Keratinocyte (primary cell): Measurements from ENCODE around the gene FKBP11. TPM values are rescaled to one million over a fixed set of nuclear protein-coding genes. Genes with fewer than 3 reads are reported as not detected.
A peak's percentile ranks its signal among the peaks of the same experiment; 100 is the strongest.

Experiments
- DNase-seq: peaks from one replicate; pipeline ENCODE4 v3.0.0-alpha.2; 2011; ENCODE audit warnings: low read depth, missing footprints, low spot score
- FAIRE-seq: peaks from 2 replicates; lab custom pipeline; 2011; peaks lifted over from hg19 to GRCh38; lab: Jason Lieb, UNC
- H2AFZ ChIP-seq: 2 replicates; pipeline ENCODE4 v1.6.0; 2012; ENCODE audit warnings: low read length, control low read depth, inconsistent platforms; ENCODE audit not compliant: control insufficient read depth
- H3K27ac ChIP-seq: 2 replicates; pipeline ENCODE4 v1.5.1; 2011; ENCODE audit warnings: low read length; ENCODE audit not compliant: control insufficient read depth, insufficient read depth
- H3K27me3 ChIP-seq: 3 replicates; pipeline ENCODE4 v1.6.0; 2011; ENCODE audit warnings: low read length; ENCODE audit not compliant: control insufficient read depth, insufficient read depth; ENCODE audit errors: extremely low read depth
- H3K36me3 ChIP-seq, 2 experiments: 2 replicates in 1 of 2; 3 replicates in 1 of 2; pipeline ENCODE4 v1.5.1; 2011; ENCODE audit warnings: low read length in 2 of 2, mild to moderate bottlenecking in 1 of 2; ENCODE audit not compliant: control insufficient read depth in 2 of 2, insufficient read depth in 2 of 2; ENCODE audit errors: extremely low read depth in 1 of 2
- H3K4me1 ChIP-seq: 3 replicates; pipeline ENCODE4 v1.5.1; 2011; ENCODE audit warnings: low read length; ENCODE audit not compliant: control insufficient read depth, insufficient read depth; ENCODE audit errors: extremely low read depth
- H3K4me2 ChIP-seq: 3 replicates; pipeline ENCODE4 v1.6.0; 2011; ENCODE audit warnings: low read depth, low read length; ENCODE audit not compliant: control insufficient read depth, insufficient read depth; ENCODE audit errors: extremely low read depth
- H3K4me3 ChIP-seq, 3 experiments: fragments of 200-600 bp in 1 of 3; sonication (generic) in 1 of 3; 2 replicates in 2 of 3; 3 replicates in 1 of 3; pipeline ENCODE4 v1.5.1; 2011 to 2016; ENCODE audit warnings: low read length in 3 of 3, mild to moderate bottlenecking in 3 of 3, control low read depth in 2 of 3, inconsistent platforms in 1 of 3, low read depth in 1 of 3, mixed read lengths in 1 of 3, mixed run types in 1 of 3, moderate library complexity in 1 of 3; ENCODE audit not compliant: control insufficient read depth in 2 of 3, insufficient read depth in 2 of 3; ENCODE audit errors: extremely low read depth in 1 of 3
- H3K79me2 ChIP-seq: 2 replicates; pipeline ENCODE4 v1.6.0; 2012; ENCODE audit warnings: low read length; ENCODE audit not compliant: control insufficient read depth, insufficient read depth
- H3K9ac ChIP-seq: 3 replicates; pipeline ENCODE4 v1.6.0; 2011; ENCODE audit warnings: low read length; ENCODE audit not compliant: control insufficient read depth, insufficient read depth; ENCODE audit errors: extremely low read depth
- H3K9me1 ChIP-seq: 3 replicates; pipeline ENCODE4 v1.6.0; 2011; ENCODE audit warnings: low read length; ENCODE audit not compliant: control insufficient read depth, insufficient read depth; ENCODE audit errors: extremely low read depth
- H3K9me3 ChIP-seq: 2 replicates; pipeline ENCODE4 v1.5.1; 2012; ENCODE audit warnings: low read depth, low read length; ENCODE audit not compliant: control insufficient read depth
- H4K20me1 ChIP-seq: 3 replicates; pipeline ENCODE4 v1.6.0; 2011; ENCODE audit warnings: low read length; ENCODE audit not compliant: control insufficient read depth, insufficient read depth; ENCODE audit errors: extremely low read depth
- CTCF ChIP-seq, 3 experiments: IDR thresholded peaks in 1 of 3; conservative IDR thresholded peaks in 1 of 3; optimal IDR thresholded peaks in 1 of 3; 2 replicates in 2 of 3; 3 replicates in 1 of 3; pipeline versions ENCODE3 to v1.5.1; 2011; ENCODE audit warnings: low read length in 3 of 3, mild to moderate bottlenecking in 3 of 3, moderate library complexity in 2 of 3, control low read depth in 1 of 3, inconsistent platforms in 1 of 3; ENCODE audit not compliant: insufficient read depth in 2 of 3; ENCODE audit errors: extremely low read depth in 1 of 3
- EZH2 ChIP-seq: IDR thresholded peaks from one replicate; pipeline ENCODE4 v1.6.1; 2012; ENCODE audit warnings: inconsistent platforms, mild to moderate bottlenecking, low read length, moderate library complexity
- dilution Hi-C: fragments of 300-500 bp; cut with MboI; formaldehyde crosslinking; loops from one replicate; pipeline ENCODE4 v1.7.0; 2020; ENCODE audit warnings: low sequenced_read_pairs; ENCODE audit not compliant: extremely low pct_ligation_motif_present
- polyA minus RNA-seq, 3 experiments: library from RNA; depleted of rRNA, polyadenylated mRNA; stranded (reverse); fragments of >200 nt; gene quantifications; 1 replicate in 1 of 3; 2 replicates in 1 of 3; 3 replicates in 1 of 3; pipeline ENCODE4 v1.2.3, GENCODE V29; 2011
- polyA plus RNA-seq, 5 experiments: library from polyadenylated mRNA; depleted of rRNA in 3 of 5; stranded (reverse) in 3 of 5; stranded (forward) in 1 of 5; unstranded in 1 of 5; fragments of >200 nt; gene quantifications; 1 replicate in 1 of 5; 2 replicates in 3 of 5; 3 replicates in 1 of 5; pipeline versions ENCODE4 v1.2.1 to v1.2.3, GENCODE V29; 2011 to 2012; ENCODE audit warnings: missing spikeins in 2 of 5, low read depth in 1 of 5, low replicate concordance in 1 of 5

FKBP11 gene
- 9.5 to 18.4 TPM (median 18.1 TPM) in 3 replicates for polyA plus RNA-seq
- 2.2 TPM for polyA plus RNA-seq (2011; ENCODE audit: low read depth)
- 7.9 and 8.1 TPM in 2 replicates for polyA plus RNA-seq (2011; cell fraction: cytosol; rRNA removed)
- polyA plus RNA-seq (2011; cell fraction: nucleus; rRNA removed): 32.7 and 35.4 TPM in 2 replicates
- 6.2 and 26.8 TPM in 2 replicates for polyA plus RNA-seq (2012; ENCODE audit: low replicate concordance)
- 10.0 to 16.9 TPM (median 10.5 TPM) in 3 replicates for polyA minus RNA-seq
- 13.8 TPM for polyA minus RNA-seq (2011; cell fraction: cytosol; rRNA and poly(A)+ RNA removed)
- 10.6 and 11.1 TPM in 2 replicates for polyA minus RNA-seq (2011; cell fraction: nucleus; rRNA and poly(A)+ RNA removed)

- Histone ChIP-seq H3K4me1 (peaks cover 4% of the 10 kb centered on the region), H3K9me3 (no peaks in the 10 kb centered on the region), H3K9me1 (no peaks in the 10 kb centered on the region), H3K79me2 (no peaks in the 10 kb centered on the region), H3K27ac (peak within 1 kb of the TSS; percentile 70), H3K4me3 (peak within 1 kb of the TSS; percentile 30 to 87 (median 74)), H4K20me1 (no peaks in the 10 kb centered on the region), H2AFZ (peak within 1 kb of the TSS; percentile 66), H3K9ac (peak within 1 kb of the TSS; percentile 88), H3K4me2 (peak within 1 kb of the TSS; percentile 76), H3K27me3 (no peaks in the 10 kb centered on the region), H3K36me3 (peaks cover 19 to 34% of the 10 kb centered on the region in 2 experiments)
- dilution Hi-C loops: no loop called here
- FAIRE-seq (no peak), DNase-seq (no peak)
- no peak for TF ChIP-seq CTCF (optimal IDR thresholded peaks at IDR 0.05 in 1 of 3, IDR thresholded peaks at IDR 0.05 in 1 of 3, conservative IDR thresholded peaks at IDR 0.05 in 1 of 3; ENCODE audit: extremely low read depth in 1 of 3, insufficient read depth in 2 of 3, low read length in 3 of 3)
- TF ChIP-seq EZH2: no peak
These were observed at the start of gene FKBP11 for GRCh38 chr12:48925304-48926011. TSS of gene FKBP11 (minus strand) at chr12:48925492. CDS start at chr12:48925428, 64 bp downstream.

GRCh38 chr12:48973941-48974673, 48.8 kb upstream of the FKBP11 start:
- Histone ChIP-seq H2AFZ (no peak overlapping the region), H3K4me1 (peaks cover 26% of the 10 kb centered on the region), H3K27ac (no peak overlapping the region), H3K79me2 (no peaks in the 10 kb centered on the region), H4K20me1 (no peaks in the 10 kb centered on the region), H3K9me1 (no peaks in the 10 kb centered on the region), H3K4me2 (no peak overlapping the region), H3K9ac (no peak overlapping the region), H3K9me3 (no peaks in the 10 kb centered on the region), H3K4me3 (no peak overlapping the region), H3K27me3 (peaks cover 70% of the 10 kb centered on the region), H3K36me3 (no peaks in the 10 kb centered on the region)
- dilution Hi-C loops: no loop called here
- TF ChIP-seq EZH2 (no peak), CTCF (optimal IDR thresholded peaks at IDR 0.05 in 1 of 3, IDR thresholded peaks at IDR 0.05 in 1 of 3, conservative IDR thresholded peaks at IDR 0.05 in 1 of 3; ENCODE audit: extremely low read depth in 1 of 3, insufficient read depth in 2 of 3, low read length in 3 of 3) (peak; percentile 35 to 57 (median 47))
- FAIRE-seq (no peak), DNase-seq (no peak)
